ENCODE data around the gene MAP3K7. TPM values are rescaled to one million over a fixed set of nuclear protein-coding genes. Genes with fewer than 3 reads are reported as not detected.
A peak's percentile ranks its signal among the peaks of the same experiment; 100 is the strongest.

Gene MAP3K7
- total and polyA plus RNA-seq, 2 donors from 2014 or later = 14.8 to 25.7 TPM

- intact Hi-C loops (cut with DNase I) = no loop called here
- DNase-seq (peak in 1 of 5 donors; percentile 16), FAIRE-seq (no peak)
- TF ChIP-seq CTCF (IDR thresholded peaks at IDR 0.05; ENCODE audit: borderline replicate concordance, extremely low read depth, insufficient read depth) = no peak
- Histone ChIP-seq H3K9me3 (ENCODE audit: control insufficient read depth in 2 of 3, insufficient read depth in 1 of 3, low read length in 3 of 3) (no peaks in the 10 kb centered on the region), H3K36me3 (ENCODE audit: control insufficient read depth in 2 of 3, insufficient read depth in 3 of 3, low read length in 3 of 3) (no peaks in the 10 kb centered on the region), H3K27ac (ENCODE audit: low read depth in 2 of 2, low read length in 2 of 2) (no peak overlapping the region), H3K4me3 (ENCODE audit: low read length in 3 of 3) (no peak overlapping the region), H3K4me1 (ENCODE audit: control insufficient read depth in 2 of 3, insufficient read depth in 2 of 3, low read depth in 1 of 3, low read length in 3 of 3) (no peaks in the 10 kb centered on the region), H3K9ac (ENCODE audit: low read length in 3 of 3) (no peak overlapping the region), H3K27me3 (ENCODE audit: control insufficient read depth, insufficient read depth, low read length) (no peaks in the 10 kb centered on the region)
These were observed 32.3 kb upstream of the MAP3K7 start for GRCh38 chr6:90619221-90619620.

DNA sequence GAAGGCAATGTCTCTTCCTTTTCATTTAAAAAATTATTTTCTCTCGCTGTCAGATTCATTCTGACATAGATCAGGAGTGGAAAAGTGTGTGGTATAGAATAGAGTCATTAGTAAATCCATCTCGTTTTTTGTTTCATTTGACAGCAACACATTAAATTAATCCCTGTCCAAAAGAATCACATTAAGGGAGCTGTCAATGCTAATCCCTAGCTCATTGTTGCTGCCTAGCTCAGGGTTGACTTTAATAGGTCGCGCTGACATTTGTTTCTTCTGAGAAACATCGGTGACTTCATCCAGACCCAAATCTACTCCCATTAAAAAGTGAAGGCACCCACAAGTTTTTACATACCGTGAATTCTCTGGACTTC lies 25.4 kb upstream of the MAP3K7 start:
- DNase-seq (no peak), FAIRE-seq (no peak)
- Histone ChIP-seq H3K4me3 (ENCODE audit: low read length in 3 of 3) (no peak overlapping the region), H3K27me3 (ENCODE audit: control insufficient read depth, insufficient read depth, low read length) (no peaks in the 10 kb centered on the region), H3K36me3 (ENCODE audit: control insufficient read depth in 2 of 3, insufficient read depth in 3 of 3, low read length in 3 of 3) (no peaks in the 10 kb centered on the region), H3K9me3 (ENCODE audit: control insufficient read depth in 2 of 3, insufficient read depth in 1 of 3, low read length in 3 of 3) (no peaks in the 10 kb centered on the region), H3K9ac (ENCODE audit: low read length in 3 of 3) (no peak overlapping the region), H3K4me1 (ENCODE audit: control insufficient read depth in 2 of 3, insufficient read depth in 2 of 3, low read depth in 1 of 3, low read length in 3 of 3) (no peaks in the 10 kb centered on the region), H3K27ac (ENCODE audit: low read depth in 2 of 2, low read length in 2 of 2) (no peak overlapping the region)
- intact Hi-C loops (cut with DNase I) = no loop called here
- no peak for TF ChIP-seq CTCF (IDR thresholded peaks at IDR 0.05; ENCODE audit: borderline replicate concordance, extremely low read depth, insufficient read depth)

GRCh38 chr6:90611543-90612312 lies 24.9 kb upstream of the MAP3K7 start:
- DNase-seq (peak in 3 of 5 donors; percentile 21 to 63 (median 43)), FAIRE-seq (no peak)
- peak overlapping the region in 2 of 3 donors; percentile 47 to 74 for H3K4me3 ChIP-seq (ENCODE audit: low read length in 3 of 3)
- no peaks in the 10 kb centered on the region for H3K36me3 ChIP-seq (ENCODE audit: control insufficient read depth in 2 of 3, insufficient read depth in 3 of 3, low read length in 3 of 3)
- no peaks in the 10 kb centered on the region for H3K27me3 ChIP-seq (ENCODE audit: control insufficient read depth, insufficient read depth, low read length)
- H3K9me3 ChIP-seq (ENCODE audit: control insufficient read depth in 2 of 3, insufficient read depth in 1 of 3, low read length in 3 of 3) = no peaks in the 10 kb centered on the region
- no peak overlapping the region for H3K27ac ChIP-seq (ENCODE audit: low read depth in 2 of 2, low read length in 2 of 2)
- no peak for TF ChIP-seq CTCF (IDR thresholded peaks at IDR 0.05; ENCODE audit: borderline replicate concordance, extremely low read depth, insufficient read depth)
- intact Hi-C loops (cut with DNase I) = no loop called here
- no peak overlapping the region for H3K9ac ChIP-seq (ENCODE audit: low read length in 3 of 3)
- H3K4me1 ChIP-seq (ENCODE audit: control insufficient read depth in 2 of 3, insufficient read depth in 2 of 3, low read depth in 1 of 3, low read length in 3 of 3) = no peaks in the 10 kb centered on the region

Data from kidney (tissue), 14 donors.